ENCODE data around the gene TCAIM.
A peak's percentile ranks its signal among the peaks of the same experiment; 100 is the strongest.
"Not testable (repeated sequence)": the region's sequence is repeated elsewhere in the genome, so short reads cannot be mapped to it uniquely, and the experiment has no call there.

TCAIM gene

DNA sequence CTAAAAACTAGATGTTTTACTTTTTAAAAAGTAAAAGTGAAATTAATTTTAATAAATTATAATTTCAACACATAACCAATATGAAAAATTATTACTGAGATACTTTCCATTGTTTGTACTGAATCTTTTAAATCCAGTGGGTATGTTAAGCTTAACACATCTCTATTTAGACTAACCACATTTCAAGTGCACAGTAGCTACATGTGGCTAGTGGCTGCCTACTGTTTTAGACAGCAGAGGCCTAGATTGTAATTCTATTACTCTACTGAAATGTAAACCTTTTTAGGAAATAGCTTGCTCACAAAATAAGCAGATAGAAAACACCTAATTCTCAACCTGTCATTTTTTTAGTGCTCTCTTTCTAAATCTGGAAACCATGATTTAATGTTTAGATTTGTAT lies 4.9 kb downstream of the TCAIM start:
- peaks cover 2% of the 10 kb centered on the region for H3K79me2 ChIP-seq (ENCODE audit: control insufficient read depth, insufficient read depth, low read length, poor library complexity)
- H2BK120ac ChIP-seq (ENCODE audit: insufficient read depth, low read length, poor library complexity): no peak overlapping the region
- peaks cover 2% of the 10 kb centered on the region for H3K79me1 ChIP-seq (ENCODE audit: low read length)
- H3K18ac ChIP-seq (ENCODE audit: low read length): no peak overlapping the region
- no peak overlapping the region for H4K8ac ChIP-seq (ENCODE audit: low read depth, low read length)
- H3K4ac ChIP-seq (ENCODE audit: low read depth, low read length): no peak overlapping the region
- no peak overlapping the region for H4K12ac ChIP-seq (ENCODE audit: low read depth, low read length)
- H3K27me3 ChIP-seq (ENCODE audit: insufficient read depth, low read length): no peaks in the 10 kb centered on the region
- no peak for DNase-seq
- no peak overlapping the region for H3K27ac ChIP-seq (ENCODE audit: low read depth, low read length)
- no peak overlapping the region for H3K23ac ChIP-seq (ENCODE audit: low read length)
- no peak overlapping the region for H3K14ac ChIP-seq (ENCODE audit: low read length)
- H2BK12ac ChIP-seq (ENCODE audit: low read length): no peak overlapping the region
- peaks cover 0 to 2% of the 10 kb centered on the region in 2 experiments for H3K36me3 ChIP-seq (ENCODE audit: control insufficient read depth in 1 of 2, insufficient read depth in 2 of 2, low read length in 2 of 2)
- H3K4me2 ChIP-seq (ENCODE audit: low read length): no peak overlapping the region
- no peak overlapping the region for H2AK5ac ChIP-seq (ENCODE audit: low read length)
- no peak overlapping the region for H2BK5ac ChIP-seq (ENCODE audit: low read depth, low read length, poor library complexity)
- no peak overlapping the region for H3K4me3 ChIP-seq (ENCODE audit: low read depth, low read length)
- H3K9ac ChIP-seq (ENCODE audit: low read length): no peak overlapping the region
- no peak overlapping the region for H2AFZ ChIP-seq (ENCODE audit: insufficient read depth, low read length, poor library complexity)
- H3K4me1 ChIP-seq (ENCODE audit: control insufficient read depth in 1 of 2, insufficient read depth in 2 of 2, low read length in 2 of 2): peaks cover 3 to 6% of the 10 kb centered on the region in 2 experiments
- no peak overlapping the region for H4K91ac ChIP-seq (ENCODE audit: low read depth, low read length)
- H3K9me3 ChIP-seq (ENCODE audit: insufficient read depth, low read depth, low read length): no peaks in the 10 kb centered on the region

DNA sequence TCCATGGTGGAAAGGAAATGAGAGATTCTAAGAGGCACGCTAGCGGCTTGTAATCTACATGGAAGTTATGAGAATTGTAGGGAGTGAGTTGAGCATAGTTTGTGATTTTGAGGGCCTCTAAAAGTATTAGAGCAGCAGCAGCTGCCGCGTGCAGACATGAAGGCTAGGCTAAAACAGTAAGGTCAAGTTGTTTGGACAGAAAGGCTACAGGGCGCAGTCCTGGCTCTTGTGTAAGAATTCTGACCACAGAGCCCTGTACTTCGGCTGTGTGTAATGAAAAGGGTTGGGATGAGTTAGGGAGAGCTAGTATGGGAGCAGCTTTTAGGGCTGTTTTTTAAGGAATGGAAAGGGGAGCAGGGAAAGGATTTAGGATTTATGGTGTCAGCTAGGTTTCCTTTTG lies 8.0 kb downstream of the TCAIM start:
- not testable (repeated sequence) for H2BK12ac ChIP-seq (ENCODE audit: low read length); H3K9me3 ChIP-seq (ENCODE audit: insufficient read depth, low read depth, low read length); H2AFZ ChIP-seq (ENCODE audit: insufficient read depth, low read length, poor library complexity); H4K8ac ChIP-seq (ENCODE audit: low read depth, low read length); H3K4ac ChIP-seq (ENCODE audit: low read depth, low read length); H3K27me3 ChIP-seq (ENCODE audit: insufficient read depth, low read length); H3K18ac ChIP-seq (ENCODE audit: low read length); H2BK120ac ChIP-seq (ENCODE audit: insufficient read depth, low read length, poor library complexity); H3K4me2 ChIP-seq (ENCODE audit: low read length); H2BK5ac ChIP-seq (ENCODE audit: low read depth, low read length, poor library complexity); H3K23ac ChIP-seq (ENCODE audit: low read length); H4K12ac ChIP-seq (ENCODE audit: low read depth, low read length); DNase-seq; H3K36me3 ChIP-seq (ENCODE audit: control insufficient read depth in 1 of 2, insufficient read depth in 2 of 2, low read length in 2 of 2); H3K27ac ChIP-seq (ENCODE audit: low read depth, low read length); H3K4me3 ChIP-seq (ENCODE audit: low read depth, low read length); H3K79me2 ChIP-seq (ENCODE audit: control insufficient read depth, insufficient read depth, low read length, poor library complexity); H4K91ac ChIP-seq (ENCODE audit: low read depth, low read length); H3K14ac ChIP-seq (ENCODE audit: low read length); H2AK5ac ChIP-seq (ENCODE audit: low read length); H3K4me1 ChIP-seq (ENCODE audit: control insufficient read depth in 1 of 2, insufficient read depth in 2 of 2, low read length in 2 of 2); H3K79me1 ChIP-seq (ENCODE audit: low read length); H3K9ac ChIP-seq (ENCODE audit: low read length)
- WGBS (ENCODE audit: extremely low coverage, insufficient coverage, insufficient read length): no CpG with 5 or more reads among the region's 6 CpGs

GRCh38 chr3:44348993-44349392 lies 10.4 kb downstream of the TCAIM start:
- H3K9ac ChIP-seq (ENCODE audit: low read length): no peak overlapping the region
- H2AFZ ChIP-seq (ENCODE audit: insufficient read depth, low read length, poor library complexity): no peak overlapping the region
- no peak overlapping the region for H4K8ac ChIP-seq (ENCODE audit: low read depth, low read length)
- no peak overlapping the region for H3K18ac ChIP-seq (ENCODE audit: low read length)
- no peak overlapping the region for H4K12ac ChIP-seq (ENCODE audit: low read depth, low read length)
- no peak overlapping the region for H3K14ac ChIP-seq (ENCODE audit: low read length)
- H3K4me2 ChIP-seq (ENCODE audit: low read length): no peak overlapping the region
- no peak overlapping the region for H3K4ac ChIP-seq (ENCODE audit: low read depth, low read length)
- peaks cover 3% of the 10 kb centered on the region in 2 experiments for H3K4me1 ChIP-seq (ENCODE audit: control insufficient read depth in 1 of 2, insufficient read depth in 2 of 2, low read length in 2 of 2)
- no peak overlapping the region for H2BK120ac ChIP-seq (ENCODE audit: insufficient read depth, low read length, poor library complexity)
- no peak for DNase-seq
- no peak overlapping the region for H2AK5ac ChIP-seq (ENCODE audit: low read length)
- no peak overlapping the region for H3K23ac ChIP-seq (ENCODE audit: low read length)
- no peak overlapping the region for H2BK5ac ChIP-seq (ENCODE audit: low read depth, low read length, poor library complexity)
- no peak overlapping the region for H3K4me3 ChIP-seq (ENCODE audit: low read depth, low read length)
- H4K91ac ChIP-seq (ENCODE audit: low read depth, low read length): no peak overlapping the region
- peaks cover 0 to under 1% of the 10 kb centered on the region in 2 experiments for H3K36me3 ChIP-seq (ENCODE audit: control insufficient read depth in 1 of 2, insufficient read depth in 2 of 2, low read length in 2 of 2)
- H3K79me1 ChIP-seq (ENCODE audit: low read length): no peaks in the 10 kb centered on the region
- WGBS (ENCODE audit: extremely low coverage, insufficient coverage, insufficient read length): no CpG with 5 or more reads among the region's 6 CpGs
- no peak overlapping the region for H3K27ac ChIP-seq (ENCODE audit: low read depth, low read length)
- no peaks in the 10 kb centered on the region for H3K9me3 ChIP-seq (ENCODE audit: insufficient read depth, low read depth, low read length)
- H3K27me3 ChIP-seq (ENCODE audit: insufficient read depth, low read length): no peaks in the 10 kb centered on the region
- H2BK12ac ChIP-seq (ENCODE audit: low read length): no peak overlapping the region
- H3K79me2 ChIP-seq (ENCODE audit: control insufficient read depth, insufficient read depth, low read length, poor library complexity): no peaks in the 10 kb centered on the region

DNA sequence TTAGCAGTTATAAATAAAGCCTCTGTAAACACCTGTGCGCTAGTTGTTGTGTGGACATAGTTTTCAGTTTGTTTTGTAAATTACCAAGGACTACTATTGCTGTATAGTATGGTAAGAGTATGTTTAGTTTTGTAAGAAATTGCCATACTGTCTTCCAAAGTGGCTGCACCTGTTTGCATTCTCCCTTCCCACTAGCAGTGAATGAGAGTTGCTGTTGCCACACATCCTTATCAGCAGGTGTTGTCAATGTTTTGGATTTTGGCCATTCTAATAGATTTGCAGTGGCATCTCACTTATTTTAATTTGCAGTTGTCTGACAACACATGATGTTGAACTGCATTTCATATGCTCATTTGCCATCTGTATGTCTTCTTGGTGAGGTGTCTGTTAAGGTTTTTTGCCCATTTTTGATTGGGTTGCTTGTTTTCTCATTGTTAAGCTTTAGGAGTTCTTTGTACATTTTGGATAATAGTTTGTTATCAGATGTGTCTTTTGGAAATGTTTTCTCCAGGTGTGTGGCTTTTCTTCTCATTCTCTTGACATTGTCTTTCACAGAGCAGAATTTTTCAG lies 14.9 kb downstream of the TCAIM start:
- H2BK120ac ChIP-seq (ENCODE audit: insufficient read depth, low read length, poor library complexity): no peak overlapping the region
- no CpG with 5 or more reads among the region's 1 CpG for WGBS (ENCODE audit: extremely low coverage, insufficient coverage, insufficient read length)
- H3K18ac ChIP-seq (ENCODE audit: low read length): no peak overlapping the region
- H3K79me1 ChIP-seq (ENCODE audit: low read length): peaks cover 2% of the 10 kb centered on the region
- no peak overlapping the region for H4K12ac ChIP-seq (ENCODE audit: low read depth, low read length)
- no peak overlapping the region for H2AFZ ChIP-seq (ENCODE audit: insufficient read depth, low read length, poor library complexity)
- no peak overlapping the region for H2AK5ac ChIP-seq (ENCODE audit: low read length)
- H4K8ac ChIP-seq (ENCODE audit: low read depth, low read length): no peak overlapping the region
- H3K27me3 ChIP-seq (ENCODE audit: insufficient read depth, low read length): no peaks in the 10 kb centered on the region
- peaks cover 0 to 6% of the 10 kb centered on the region in 2 experiments for H3K36me3 ChIP-seq (ENCODE audit: control insufficient read depth in 1 of 2, insufficient read depth in 2 of 2, low read length in 2 of 2)
- no peak overlapping the region for H3K4ac ChIP-seq (ENCODE audit: low read depth, low read length)
- no peak overlapping the region for H2BK5ac ChIP-seq (ENCODE audit: low read depth, low read length, poor library complexity)
- H3K27ac ChIP-seq (ENCODE audit: low read depth, low read length): no peak overlapping the region
- no peak overlapping the region for H4K91ac ChIP-seq (ENCODE audit: low read depth, low read length)
- no peak overlapping the region for H3K4me3 ChIP-seq (ENCODE audit: low read depth, low read length)
- H3K14ac ChIP-seq (ENCODE audit: low read length): no peak overlapping the region
- no peak overlapping the region for H3K4me2 ChIP-seq (ENCODE audit: low read length)
- H2BK12ac ChIP-seq (ENCODE audit: low read length): no peak overlapping the region
- peaks cover 2% of the 10 kb centered on the region in 2 experiments for H3K4me1 ChIP-seq (ENCODE audit: control insufficient read depth in 1 of 2, insufficient read depth in 2 of 2, low read length in 2 of 2)
- H3K23ac ChIP-seq (ENCODE audit: low read length): no peak overlapping the region
- peaks cover 2% of the 10 kb centered on the region for H3K79me2 ChIP-seq (ENCODE audit: control insufficient read depth, insufficient read depth, low read length, poor library complexity)
- H3K9ac ChIP-seq (ENCODE audit: low read length): no peak overlapping the region
- no peaks in the 10 kb centered on the region for H3K9me3 ChIP-seq (ENCODE audit: insufficient read depth, low read depth, low read length)
- DNase-seq: peak in 1 of 2 donors; percentile 43

All from trophoblast cell (in vitro differentiated cells and primary cell).